NCI-H2107 treated with DMSO at 0.1 percent for 48 hours (cell line): Measurements from ENCODE around the gene CENPT.
"Not testable (repeated sequence)": the region's sequence is repeated elsewhere in the genome, so short reads cannot be mapped to it uniquely, and the experiment has no call there.

Experiments
- DNase-seq: peaks from one replicate; lab custom pipeline; 2025; ENCODE audit not compliant: unreplicated experiment; lab: John Stamatoyannopoulos, UW

The CENPT gene

GRCh38 chr16:67877064-67877463 lies 29.6 kb upstream of the CENPT start:
- no peak for DNase-seq

DNA sequence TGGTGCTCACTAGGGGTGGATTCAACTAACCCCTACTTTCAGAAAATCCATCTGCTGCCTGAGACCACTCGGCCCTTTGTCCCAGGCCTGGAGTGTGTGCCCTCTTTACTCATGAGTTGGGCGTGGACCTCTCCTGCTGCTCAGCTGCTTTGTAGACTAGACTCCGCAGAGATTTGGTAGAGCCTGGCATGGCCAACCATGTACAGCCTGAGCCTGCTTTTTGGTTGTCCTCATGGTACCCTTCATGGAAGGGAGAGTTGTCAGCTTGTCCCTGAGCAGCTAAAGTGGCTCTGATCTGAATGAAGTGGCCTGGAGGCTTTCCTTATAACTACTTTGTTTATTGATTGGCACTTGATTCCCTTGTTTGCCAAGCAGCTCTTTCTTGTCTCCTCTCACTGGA lies 26.9 kb upstream of the CENPT start:
- no peak for DNase-seq

DNA sequence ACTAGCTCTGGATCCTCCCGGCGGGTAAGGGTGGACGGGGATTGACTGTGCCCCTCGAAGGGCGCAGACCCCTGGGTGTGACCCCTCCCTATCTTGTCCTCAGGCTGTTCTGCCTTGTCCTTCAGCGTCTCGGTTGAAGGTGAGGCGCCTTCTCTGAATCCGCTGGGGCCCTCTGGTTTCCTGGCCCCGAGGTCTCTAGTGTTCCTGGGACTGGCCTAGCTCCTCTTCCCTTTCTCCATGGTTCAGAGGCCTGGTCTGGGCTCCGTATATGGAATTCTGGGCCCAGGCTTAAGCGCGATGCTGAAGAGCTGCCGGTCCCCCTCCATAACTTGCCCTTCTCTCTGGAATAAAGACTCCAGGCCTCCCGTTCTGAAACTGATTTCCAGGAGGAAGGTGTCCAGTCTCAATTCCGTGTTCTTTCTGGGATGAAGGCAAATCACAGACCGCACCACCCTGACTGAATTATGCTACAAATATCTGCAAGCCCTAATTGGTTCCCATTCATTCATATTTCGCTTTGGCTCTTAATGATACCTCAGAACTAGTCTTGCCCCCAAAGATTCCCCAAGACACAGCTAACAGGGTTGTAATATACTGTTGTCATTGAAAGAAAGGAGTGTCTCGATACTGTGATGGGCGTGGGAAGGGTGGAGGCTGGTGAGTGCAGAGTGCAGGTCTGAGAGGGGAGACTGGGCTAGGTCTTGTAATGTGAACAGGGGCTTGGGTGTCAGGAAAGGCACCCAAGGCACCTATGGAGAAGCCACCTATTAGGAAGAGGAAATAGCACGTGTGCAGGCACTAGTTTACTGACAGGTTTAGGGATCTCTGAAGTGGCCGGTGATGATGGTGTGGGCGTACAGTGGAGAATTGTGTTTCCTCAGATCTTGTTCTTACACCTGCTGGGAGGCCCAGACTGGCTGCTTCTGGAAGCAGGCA lies 26.2 kb upstream of the CENPT start:
- DNase-seq, result no peak

DNA sequence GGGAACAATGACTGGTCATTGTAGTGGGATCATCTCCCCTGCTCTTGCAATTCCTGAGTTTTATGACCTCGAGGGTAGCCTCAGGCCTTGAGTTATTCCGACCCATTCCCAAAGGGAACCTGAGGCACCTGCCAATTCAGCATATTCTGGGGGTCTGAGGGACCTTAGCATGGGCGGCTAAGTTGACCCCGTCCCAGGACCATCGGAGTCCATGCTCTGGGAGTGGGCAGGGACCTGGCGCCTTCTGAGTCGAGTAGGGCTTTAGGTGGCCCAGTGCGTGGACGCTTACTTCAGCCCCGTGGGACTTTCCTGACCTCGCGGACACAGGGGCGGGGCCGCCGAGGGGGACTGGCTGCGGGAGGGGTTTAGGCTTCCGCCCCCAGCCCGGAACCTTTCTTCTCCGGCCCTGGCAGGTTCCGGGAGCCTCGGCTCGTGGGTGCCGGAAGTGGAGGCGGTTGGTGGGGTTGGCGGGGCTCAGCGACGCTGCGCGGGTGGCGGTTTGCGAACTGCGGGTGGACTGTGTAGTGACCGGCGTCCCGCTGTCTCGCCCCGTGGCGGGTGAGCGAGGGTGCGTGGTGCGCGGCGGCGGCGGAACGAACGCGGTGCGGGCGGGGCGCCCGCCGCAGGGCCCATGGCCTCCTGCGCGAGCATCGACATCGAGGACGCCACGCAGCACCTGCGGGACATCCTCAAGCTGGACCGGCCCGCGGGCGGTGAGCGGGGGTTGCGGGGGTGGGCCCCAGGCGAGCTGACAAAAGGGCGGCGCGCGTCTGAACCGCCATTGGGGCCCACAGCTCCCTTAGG lies 25.3 kb upstream of the CENPT start, which contains the start of gene EDC4:
Gene EDC4 (plus strand): TSS at position 422 of the 804 bp plus-strand sequence. CDS start 210 bp downstream, at position 632.
- peak; percentile 18 for DNase-seq

DNA sequence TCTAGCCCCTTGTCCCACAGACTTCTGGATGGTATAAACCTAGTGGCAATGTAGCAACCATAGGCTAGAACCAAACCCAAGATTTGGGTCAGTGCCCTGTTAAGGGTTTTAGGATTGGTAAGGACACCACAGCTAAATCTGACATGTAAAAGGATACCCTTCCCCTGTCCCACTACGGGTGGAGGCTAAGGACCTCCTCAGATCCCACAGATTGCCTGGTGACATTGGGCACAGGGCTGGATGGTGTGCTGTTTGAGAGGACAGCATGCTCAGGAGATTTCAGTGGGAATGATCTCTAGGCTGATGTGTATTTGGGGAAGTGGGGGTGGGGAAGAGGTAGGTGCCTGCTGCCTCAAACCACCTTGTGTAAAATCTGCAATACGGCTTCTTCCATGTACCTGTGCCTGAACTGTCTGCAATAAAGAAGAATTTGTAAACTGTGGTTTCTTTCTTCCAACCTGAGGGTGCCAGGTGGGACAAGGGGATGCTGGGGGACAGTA lies 24.7 kb upstream of the CENPT start:
- DNase-seq, result no peak

GRCh38 chr16:67871256-67871655 lies 23.8 kb upstream of the CENPT start:
- DNase-seq, result no peak

GRCh38 chr16:67869653-67870052 lies 22.2 kb upstream of the CENPT start:
- no peak for DNase-seq

- DNase-seq, result no peak
Measured at GRCh38 chr16:67868290-67868689, 20.8 kb upstream of the CENPT start.

DNA sequence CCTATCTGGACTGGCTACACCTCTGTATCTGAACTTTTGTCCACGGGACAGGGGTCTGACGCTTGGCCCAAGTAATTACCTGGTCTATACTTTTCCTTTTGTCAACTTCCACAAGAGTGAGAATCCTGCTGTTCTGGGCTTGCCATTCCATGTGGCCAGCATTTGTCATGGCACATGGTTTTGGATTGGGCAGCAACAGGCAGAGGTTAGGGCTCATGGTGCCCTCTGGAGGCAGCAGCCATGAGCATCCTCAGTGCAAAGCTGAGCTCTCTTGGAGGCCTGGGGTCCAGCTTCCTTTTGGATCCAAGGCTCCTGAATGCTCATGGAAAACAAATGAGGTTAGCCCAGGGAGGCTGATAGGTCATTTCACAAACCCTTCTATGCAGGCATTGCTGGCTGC lies 17.8 kb upstream of the CENPT start:
- DNase-seq, result no peak

GRCh38 chr16:67864594-67864993 lies 17.1 kb upstream of the CENPT start:
- no peak for DNase-seq

DNA sequence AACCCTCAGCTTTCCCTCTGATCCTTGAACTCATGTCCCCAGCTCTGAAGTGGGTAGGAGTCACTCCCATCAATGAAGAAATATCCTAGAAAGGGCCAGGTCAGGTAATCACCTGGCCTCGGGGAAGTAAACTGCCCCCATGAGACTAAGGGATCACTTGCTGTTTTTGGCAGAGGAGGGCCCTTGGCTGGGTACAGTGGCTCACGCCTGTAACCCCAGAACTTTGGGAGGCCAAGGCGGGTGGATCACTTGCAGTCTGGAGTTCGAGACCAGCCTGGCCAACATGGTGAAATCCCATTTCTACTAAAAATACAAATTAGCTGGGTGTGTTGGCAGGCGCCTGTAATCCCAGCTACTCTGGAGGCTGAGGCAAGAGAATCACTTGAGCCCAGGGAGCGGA lies 16.6 kb upstream of the CENPT start:
- not testable (repeated sequence) for DNase-seq

DNA sequence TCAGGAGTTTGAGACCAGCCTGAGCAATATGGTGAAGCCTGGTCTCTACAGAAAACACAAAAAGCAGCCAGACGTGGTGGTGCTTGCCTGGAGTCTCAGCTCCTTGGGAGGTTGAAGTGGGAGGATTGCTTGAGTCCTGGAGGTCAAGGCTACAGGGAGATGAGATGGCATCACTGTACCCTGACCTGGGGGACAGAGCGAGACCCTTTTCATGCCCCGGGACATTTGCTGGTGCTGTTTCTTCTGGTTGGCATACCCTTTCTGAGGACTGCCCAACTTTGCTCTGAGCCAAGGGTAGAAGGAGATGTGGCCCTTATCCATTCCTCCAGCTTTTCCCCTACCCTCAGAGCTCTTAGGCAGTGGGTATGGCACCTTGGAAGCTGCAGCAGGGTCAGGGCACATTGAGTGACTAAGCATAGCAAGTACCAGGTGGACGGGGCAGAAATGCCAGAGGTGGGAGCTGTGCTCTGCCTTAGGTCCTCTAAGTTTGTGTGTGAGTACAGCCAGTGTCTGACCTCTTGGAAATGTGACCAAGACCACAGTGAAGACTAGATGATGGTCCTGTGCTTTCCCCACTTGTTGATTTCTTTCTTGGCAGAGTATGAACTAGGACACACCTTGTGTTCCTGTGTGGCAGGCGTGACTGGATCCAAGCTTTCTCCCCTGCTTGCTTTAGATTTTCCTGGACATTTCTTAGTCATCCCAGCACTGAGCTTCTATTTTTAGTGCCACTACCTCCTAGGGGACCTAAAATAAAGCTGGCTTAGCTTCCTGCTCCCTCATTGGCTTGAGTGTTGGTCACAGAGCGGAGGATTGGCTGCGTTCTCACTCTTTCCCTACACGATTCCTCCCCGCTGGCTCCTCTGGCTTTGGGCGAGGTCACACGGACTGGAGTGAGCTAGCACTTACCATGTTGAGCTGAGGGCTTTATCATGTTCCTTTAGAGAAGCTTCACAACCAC lies 15.4 kb upstream of the CENPT start:
- DNase-seq, result no peak

GRCh38 chr16:67861877-67862276 lies 14.4 kb upstream of the CENPT start:
- DNase-seq, result no peak

GRCh38 chr16:67860589-67861398 lies 13.3 kb upstream of the CENPT start:
- DNase-seq, result no peak

- DNase-seq, result no peak
Measured at GRCh38 chr16:67858500-67858899, 11.0 kb upstream of the CENPT start.

GRCh38 chr16:67857547-67858233 lies 10.2 kb upstream of the CENPT start:
- no peak for DNase-seq

DNA sequence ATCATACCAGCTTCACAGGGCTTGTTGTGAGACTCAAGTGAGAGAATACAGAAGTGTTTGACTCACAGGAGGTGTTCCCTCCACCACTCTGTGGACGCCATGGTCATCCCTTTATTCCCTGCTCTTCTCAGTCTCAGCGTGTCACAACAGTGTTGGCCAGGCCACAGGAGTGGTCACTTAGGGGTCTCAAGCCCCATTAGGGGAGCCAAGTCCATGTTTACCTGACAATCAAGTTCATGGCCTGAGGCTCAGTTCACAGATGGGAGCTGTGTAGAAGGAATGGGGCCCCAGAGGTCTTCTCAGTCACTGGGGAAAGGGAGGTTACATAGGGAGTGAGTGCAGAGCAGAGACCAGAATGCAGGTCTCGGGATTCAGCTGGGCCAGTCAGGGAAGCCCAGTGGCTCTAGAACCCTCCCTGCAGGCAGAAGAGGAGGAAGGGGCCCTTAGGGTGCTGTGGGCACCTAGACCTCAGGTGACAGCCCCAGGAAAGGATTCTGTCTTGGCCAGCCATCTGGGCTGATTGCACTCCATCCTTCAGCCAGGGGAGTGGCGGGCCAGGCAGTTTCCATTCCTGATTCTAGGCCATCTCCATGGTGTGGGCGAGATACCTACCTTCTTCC lies 9.5 kb upstream of the CENPT start:
- no peak for DNase-seq

DNA sequence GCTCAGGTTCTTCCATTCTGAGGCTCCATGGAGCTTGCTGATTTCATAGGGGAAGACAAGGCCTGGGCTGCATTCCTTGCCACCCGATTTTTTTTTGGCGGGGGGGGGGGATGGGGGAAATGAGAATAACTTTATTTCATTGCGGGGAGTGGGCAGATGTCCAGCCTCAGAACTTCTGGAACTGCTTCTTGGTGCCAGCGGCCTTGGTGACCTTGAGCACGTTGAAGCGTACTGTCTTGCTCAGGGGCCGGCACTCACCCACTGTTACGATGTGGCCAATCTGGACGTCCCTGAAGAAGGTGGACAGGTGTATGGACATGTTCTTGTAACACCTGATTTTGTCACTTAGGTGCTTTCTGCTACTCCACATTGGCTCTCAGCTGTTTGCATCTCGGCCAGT lies 8.3 kb upstream of the CENPT start:
- no peak for DNase-seq

DNA sequence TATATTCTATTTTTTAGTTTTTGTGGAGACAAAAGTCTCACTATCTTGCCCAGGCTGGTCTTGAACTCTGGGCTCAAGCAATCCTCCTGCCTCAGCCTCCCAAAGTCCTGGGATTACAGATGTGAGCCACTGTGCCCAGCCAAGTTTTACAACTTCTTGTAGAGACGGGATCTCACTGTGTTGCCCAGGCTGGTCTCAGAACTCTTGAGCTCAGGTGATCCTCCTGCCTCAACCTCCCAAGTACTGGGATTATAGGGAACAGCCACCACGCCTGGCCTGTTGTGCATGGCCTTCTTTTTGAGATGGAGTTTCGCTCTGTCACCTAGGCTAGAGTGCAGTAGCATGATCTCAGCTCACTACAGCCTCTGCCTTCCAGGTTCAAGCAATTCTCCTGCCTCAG lies 6.2 kb upstream of the CENPT start:
- DNase-seq, result no peak
